Liver (tissue), 9 donors: ENCODE results near the gene DNAJC10. TPM values are rescaled to one million over a fixed set of nuclear protein-coding genes. Genes with fewer than 3 reads are reported as not detected.

Source experiments
- DNase-seq: peaks from one replicate; pipeline ENCODE4 v3.0.0-alpha.2; 2017; ENCODE audit warnings: low spot score
- H3K27ac ChIP-seq, 2 donors: one replicate each; pipeline ENCODE4 v1.7.0; 2013; ENCODE audit warnings: inconsistent platforms in 2 of 2, low read length in 2 of 2, control low read depth in 1 of 2, low read depth in 1 of 2, mild to moderate bottlenecking in 1 of 2
- H3K27me3 ChIP-seq, 4 donors: one replicate each; pipeline versions ENCODE4 v1.6.1 to v1.7.0; 2013; ENCODE audit warnings: low read length in 3 of 4, inconsistent platforms in 1 of 4, mild to moderate bottlenecking in 1 of 4, moderate library complexity in 1 of 4; ENCODE audit not compliant: control insufficient read depth in 4 of 4, insufficient read depth in 4 of 4
- H3K36me3 ChIP-seq, 4 donors: one replicate each; pipeline versions ENCODE4 v1.6.1 to v1.7.0; 2013; ENCODE audit warnings: low read length in 3 of 4, mild to moderate bottlenecking in 3 of 4, low read depth in 1 of 4, moderate library complexity in 1 of 4; ENCODE audit not compliant: control insufficient read depth in 4 of 4, insufficient read depth in 3 of 4
- H3K4me1 ChIP-seq, 4 donors: one replicate each; pipeline versions ENCODE4 v1.6.1 to v1.7.0; 2013; ENCODE audit warnings: low read length in 3 of 4, mild to moderate bottlenecking in 3 of 4, moderate library complexity in 1 of 4; ENCODE audit not compliant: control insufficient read depth in 4 of 4, insufficient read depth in 4 of 4
- H3K4me3 ChIP-seq, 3 donors: one replicate each; pipeline versions ENCODE4 v1.6.1 to v1.7.0; 2013; ENCODE audit warnings: low read length in 3 of 3, control low read depth in 1 of 3, low read depth in 1 of 3, mild to moderate bottlenecking in 1 of 3
- H3K9ac ChIP-seq, 2 donors: one replicate each; pipeline ENCODE4 v1.7.0; 2013; ENCODE audit warnings: low read length in 2 of 2, mild to moderate bottlenecking in 2 of 2, moderate library complexity in 2 of 2, control low read depth in 1 of 2, low read depth in 1 of 2
- H3K9me3 ChIP-seq, 4 donors: one replicate each; pipeline versions ENCODE4 v1.6.1 to v1.7.0; 2013; ENCODE audit warnings: low read length in 3 of 4; ENCODE audit not compliant: control insufficient read depth in 4 of 4
- CTCF ChIP-seq: fragments of 150-350 bp; IDR thresholded peaks from 2 replicates; pipeline ENCODE4 v1.5.1; 2017; ENCODE audit warnings: improper control_type of control experiment, low read depth, low read length; ENCODE audit not compliant: missing input control
- EGR1 ChIP-seq, 2 donors: IDR thresholded peaks; 2 replicates each; pipeline ENCODE4 v1.6.1; 2016 to 2018; ENCODE audit warnings: antibody characterized with exemption in 2 of 2, low read depth in 2 of 2
- FOXA1 ChIP-seq: IDR thresholded peaks from 2 replicates; pipeline ENCODE4 v1.6.1; 2016; ENCODE audit warnings: antibody characterized with exemption
- FOXA2 ChIP-seq: IDR thresholded peaks from 2 replicates; pipeline ENCODE4 v1.6.1; 2016; ENCODE audit warnings: antibody characterized with exemption
- GABPA ChIP-seq, 2 donors: IDR thresholded peaks in 1 of 2; conservative IDR thresholded peaks in 1 of 2; 2 replicates each; pipeline ENCODE4 v1.6.1; 2016; ENCODE audit warnings: antibody characterized with exemption in 2 of 2, mild to moderate bottlenecking in 1 of 2, moderate library complexity in 1 of 2
- HNF4A ChIP-seq, 2 donors: conservative IDR thresholded peaks; 2 replicates each; pipeline ENCODE4 v1.6.1; 2016; ENCODE audit warnings: antibody characterized with exemption in 2 of 2, mild to moderate bottlenecking in 2 of 2
- HNF4G ChIP-seq: IDR thresholded peaks from 2 replicates; pipeline ENCODE4 v1.6.1; 2016; ENCODE audit warnings: antibody characterized with exemption
- JUND ChIP-seq, 2 donors: IDR thresholded peaks; 2 replicates each; pipeline ENCODE4 v1.6.1; 2016; ENCODE audit warnings: antibody characterized with exemption in 2 of 2
- NR2F2 ChIP-seq: IDR thresholded peaks from 2 replicates; pipeline ENCODE4 v1.6.1; 2016; ENCODE audit warnings: antibody characterized with exemption
- RAD21 ChIP-seq, 2 donors: IDR thresholded peaks; 2 replicates each; pipeline ENCODE4 v1.6.1; 2016; ENCODE audit warnings: antibody characterized with exemption in 2 of 2, mild to moderate bottlenecking in 2 of 2
- REST ChIP-seq: IDR thresholded peaks from 2 replicates; pipeline ENCODE4 v1.6.1; 2016; ENCODE audit warnings: antibody characterized with exemption, mild to moderate bottlenecking
- RXRA ChIP-seq, 2 donors: IDR thresholded peaks; 2 replicates each; pipeline ENCODE4 v1.6.1; 2017 to 2018; ENCODE audit warnings: antibody characterized with exemption in 2 of 2, mild to moderate bottlenecking in 1 of 2
- SP1 ChIP-seq: IDR thresholded peaks from 2 replicates; pipeline ENCODE4 v1.6.1; 2018; ENCODE audit warnings: antibody characterized with exemption, mild to moderate bottlenecking
- TAF1 ChIP-seq: conservative IDR thresholded peaks from 2 replicates; pipeline ENCODE4 v1.6.1; 2016; ENCODE audit warnings: antibody characterized with exemption, mild to moderate bottlenecking
- YY1 ChIP-seq: IDR thresholded peaks from 2 replicates; pipeline ENCODE4 v1.6.1; 2016; ENCODE audit warnings: antibody characterized with exemption, mild to moderate bottlenecking
- ZBTB33 ChIP-seq: IDR thresholded peaks from 2 replicates; pipeline ENCODE4 v1.6.1; 2016; ENCODE audit warnings: antibody characterized with exemption
- WGBS: extraction: QIAGEN DNeasy Blood & Tissue Kit; methylation state at CpG from one replicate; pipeline ENCODE4 v1.1.7; 2013; 5-methylcytosine and 5-hydroxymethylcytosine counted together
- polyA plus RNA-seq, 2 donors: library from polyadenylated mRNA; stranded (reverse) in 1 of 2; unstranded in 1 of 2; fragments of 200-250 nt in 1 of 2; fragments of >200 nt in 1 of 2; fragmentation: Nextera tagmentation in 1 of 2; extraction: Ambion mirVana in 1 of 2; gene quantifications; one replicate each; pipeline versions ENCODE4 v1.2.1 to v1.2.3, GENCODE V29; 2013 to 2015
- total RNA-seq, 2 donors: library from RNA; depleted of rRNA; stranded (reverse); fragments of >200 nt; gene quantifications; one replicate each; pipeline ENCODE4 v1.2.3, GENCODE V29; 2014
- TF ChIP-seq, protein P1 (sequence below): IDR thresholded peaks from 2 replicates; pipeline ENCODE4 v1.6.1; 2016; ENCODE audit warnings: antibody characterized with exemption
- donor health status: healthy.
- donor health status: healthy.
- donor health status: healthy.
- donor health status: healthy.
- donor health status: healthy.

DNAJC10 gene
- total and polyA plus RNA-seq, 4 donors: 16.3 to 46.4 (median 21.2) TPM

- H3K4me3 ChIP-seq: no peak overlapping the region
- no peaks in the 10 kb centered on the region for H3K4me1 ChIP-seq
- no peak for TF ChIP-seq RAD21 (IDR thresholded peaks at IDR 0.05)
- no peak for TF ChIP-seq FOXA2
- no peak for TF ChIP-seq ZBTB33
- no peak for TF ChIP-seq GABPA (IDR thresholded peaks at IDR 0.05 in 1 of 2, conservative IDR thresholded peaks at IDR 0.05 in 1 of 2)
- no peak for TF ChIP-seq CTCF
- no peak for TF ChIP-seq JUND (IDR thresholded peaks at IDR 0.05)
- no peak for TF ChIP-seq NR2F2
- no peak for TF ChIP-seq YY1
- TF ChIP-seq SP1: no peak
- no peak for TF ChIP-seq TAF1
- no peak for TF ChIP-seq HNF4A (conservative IDR thresholded peaks at IDR 0.05)
- TF ChIP-seq RXRA (IDR thresholded peaks at IDR 0.05): no peak
- no peak for TF ChIP-seq REST
- TF ChIP-seq, protein P1, sequence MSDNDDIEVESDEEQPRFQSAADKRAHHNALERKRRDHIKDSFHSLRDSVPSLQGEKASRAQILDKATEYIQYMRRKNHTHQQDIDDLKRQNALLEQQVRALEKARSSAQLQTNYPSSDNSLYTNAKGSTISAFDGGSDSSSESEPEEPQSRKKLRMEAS: no peak
- no peak for TF ChIP-seq HNF4G
- TF ChIP-seq EGR1 (IDR thresholded peaks at IDR 0.05; ENCODE audit: low read depth in 2 of 2): no peak
- WGBS: 65% methylated on average over 5 of the region's 5 CpGs
- H3K9ac ChIP-seq: no peak overlapping the region
- no peak for DNase-seq
- no peak overlapping the region for H3K27ac ChIP-seq
- H3K9me3 ChIP-seq: no peaks in the 10 kb centered on the region
- H3K36me3 ChIP-seq: no peaks in the 10 kb centered on the region
- H3K27me3 ChIP-seq: no peaks in the 10 kb centered on the region
Observed at GRCh38 chr2:182824056-182824766, 108.2 kb downstream of the DNAJC10 start.

DNA sequence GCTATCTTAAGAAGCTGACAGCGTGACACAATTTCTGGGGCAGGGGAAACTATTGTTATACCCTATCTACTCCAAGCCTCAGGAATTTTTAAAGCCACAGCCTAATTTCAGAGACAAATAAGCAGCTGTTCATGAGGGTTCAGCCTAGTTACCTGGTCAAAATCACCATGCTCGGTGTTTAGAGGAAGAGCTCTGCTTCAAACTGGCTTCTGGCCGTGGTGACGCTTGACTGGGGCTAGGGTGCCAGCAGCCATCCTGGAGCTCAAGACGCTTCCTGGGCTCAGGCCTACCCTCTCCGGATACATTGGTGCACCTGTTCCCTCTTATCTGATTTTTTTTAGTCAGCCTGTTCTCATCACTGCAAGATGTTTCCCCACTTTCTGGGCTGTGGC, 108.7 kb downstream of the DNAJC10 start:
- H3K36me3 ChIP-seq: no peaks in the 10 kb centered on the region
- H3K27me3 ChIP-seq: no peaks in the 10 kb centered on the region
- DNase-seq: no peak
- H3K9ac ChIP-seq: no peak overlapping the region
- no peaks in the 10 kb centered on the region for H3K9me3 ChIP-seq
- H3K4me3 ChIP-seq: no peak overlapping the region
- 84% methylated on average over 6 of the region's 6 CpGs for WGBS
- TF ChIP-seq SP1: no peak
- TF ChIP-seq RAD21 (IDR thresholded peaks at IDR 0.05): no peak
- TF ChIP-seq, protein P1: no peak
- TF ChIP-seq RXRA (IDR thresholded peaks at IDR 0.05): no peak
- TF ChIP-seq TAF1: no peak
- no peak for TF ChIP-seq ZBTB33
- no peak for TF ChIP-seq YY1
- no peak for TF ChIP-seq FOXA1
- TF ChIP-seq JUND (IDR thresholded peaks at IDR 0.05): no peak
- TF ChIP-seq HNF4G: no peak
- H3K27ac ChIP-seq: no peak overlapping the region
- no peaks in the 10 kb centered on the region for H3K4me1 ChIP-seq
